Astrocyte of the spinal cord (primary cell): ENCODE measurements around the gene TNFAIP8L1.

Experiments
- DNase-seq: peaks from one replicate; pipeline ENCODE4 v3.0.0; 2011; ENCODE audit warnings: low read depth, low spot score
- H3K4me3 ChIP-seq: 2 replicates; pipeline ENCODE4 v1.5.1; 2011; ENCODE audit warnings: low read depth, mild to moderate bottlenecking, low read length, moderate library complexity
- in situ Hi-C: cut with HindIII; loops from 2 replicates; pipeline ENCODE4 v1.10.0; 2017; ENCODE audit warnings: low sequenced_read_pairs
- TF ChIP-seq, protein P1 (sequence below): IDR thresholded peaks from 2 replicates; pipeline ENCODE4 v1.5.1; 2012; ENCODE audit warnings: low read depth, mild to moderate bottlenecking, low read length, inconsistent platforms

Gene TNFAIP8L1

GRCh38 chr19:4622695-4623421 lies 16.5 kb upstream of the TNFAIP8L1 start:
- H3K4me3 ChIP-seq = no peak overlapping the region
- no peak for DNase-seq
- TF ChIP-seq, protein P1, sequence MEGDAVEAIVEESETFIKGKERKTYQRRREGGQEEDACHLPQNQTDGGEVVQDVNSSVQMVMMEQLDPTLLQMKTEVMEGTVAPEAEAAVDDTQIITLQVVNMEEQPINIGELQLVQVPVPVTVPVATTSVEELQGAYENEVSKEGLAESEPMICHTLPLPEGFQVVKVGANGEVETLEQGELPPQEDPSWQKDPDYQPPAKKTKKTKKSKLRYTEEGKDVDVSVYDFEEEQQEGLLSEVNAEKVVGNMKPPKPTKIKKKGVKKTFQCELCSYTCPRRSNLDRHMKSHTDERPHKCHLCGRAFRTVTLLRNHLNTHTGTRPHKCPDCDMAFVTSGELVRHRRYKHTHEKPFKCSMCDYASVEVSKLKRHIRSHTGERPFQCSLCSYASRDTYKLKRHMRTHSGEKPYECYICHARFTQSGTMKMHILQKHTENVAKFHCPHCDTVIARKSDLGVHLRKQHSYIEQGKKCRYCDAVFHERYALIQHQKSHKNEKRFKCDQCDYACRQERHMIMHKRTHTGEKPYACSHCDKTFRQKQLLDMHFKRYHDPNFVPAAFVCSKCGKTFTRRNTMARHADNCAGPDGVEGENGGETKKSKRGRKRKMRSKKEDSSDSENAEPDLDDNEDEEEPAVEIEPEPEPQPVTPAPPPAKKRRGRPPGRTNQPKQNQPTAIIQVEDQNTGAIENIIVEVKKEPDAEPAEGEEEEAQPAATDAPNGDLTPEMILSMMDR = no peak
- in situ Hi-C loops = no loop called here

DNA sequence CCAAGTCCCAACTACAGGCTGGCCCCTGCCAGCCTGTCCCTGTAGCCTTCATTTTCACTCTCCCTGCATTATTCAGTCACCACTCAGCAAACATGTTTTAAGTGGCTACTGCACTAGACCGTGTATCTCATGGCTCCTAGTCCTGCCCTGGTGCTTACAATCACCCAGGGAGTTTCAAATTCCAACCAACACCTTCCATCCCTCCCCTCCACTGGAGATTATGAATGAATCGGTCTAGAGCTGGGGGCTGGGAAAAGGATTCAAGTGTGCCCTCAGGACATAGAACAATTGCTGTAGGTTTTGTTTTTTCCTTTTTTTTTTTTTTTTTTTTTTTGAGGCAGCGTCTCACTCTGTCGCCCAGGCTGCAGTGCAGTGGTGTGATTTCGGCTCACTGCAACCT lies 15.0 kb upstream of the TNFAIP8L1 start:
- no peak overlapping the region for H3K4me3 ChIP-seq
- TF ChIP-seq, protein P1 = no peak
- in situ Hi-C loops = no loop called here
- DNase-seq = no peak

DNA sequence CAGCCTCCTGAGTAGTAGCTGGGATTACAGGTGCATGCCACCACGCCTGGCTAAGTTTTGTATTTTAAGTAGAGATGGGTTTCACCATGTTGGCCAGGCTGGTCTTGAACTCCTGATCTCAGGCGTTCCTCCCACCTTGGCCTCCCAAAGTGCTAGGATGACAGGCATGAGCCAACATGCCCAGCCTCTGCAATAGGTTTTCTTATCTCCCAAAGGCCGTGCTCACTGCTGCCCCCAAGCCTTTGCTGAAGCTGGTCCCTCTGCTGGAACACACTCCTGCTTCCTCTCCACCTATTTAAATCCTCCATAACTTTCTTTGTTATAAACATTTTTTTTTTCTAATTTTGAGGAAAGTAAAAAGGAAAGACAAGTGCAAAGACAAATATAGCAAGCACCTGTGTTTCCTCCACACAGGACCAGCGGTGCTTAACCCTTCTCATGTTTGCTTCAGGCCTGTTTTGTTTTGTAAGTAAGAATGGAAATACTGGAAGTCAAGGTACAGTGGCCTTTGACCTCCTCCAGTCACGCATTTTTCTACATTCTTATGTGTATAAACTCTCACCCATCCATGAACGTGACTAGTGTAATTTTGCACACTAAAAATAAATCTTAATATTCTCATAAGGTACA lies 14.5 kb upstream of the TNFAIP8L1 start:
- no peak for DNase-seq
- no peak overlapping the region for H3K4me3 ChIP-seq
- TF ChIP-seq, protein P1 = peak; percentile 49
- in situ Hi-C loops = no loop called here

- TF ChIP-seq, protein P1 = peak; percentile 94
- in situ Hi-C loops = no loop called here
- peak; percentile 78 for DNase-seq
Measured at GRCh38 chr19:4633140-4633967, 6.0 kb upstream of the TNFAIP8L1 start.

DNA sequence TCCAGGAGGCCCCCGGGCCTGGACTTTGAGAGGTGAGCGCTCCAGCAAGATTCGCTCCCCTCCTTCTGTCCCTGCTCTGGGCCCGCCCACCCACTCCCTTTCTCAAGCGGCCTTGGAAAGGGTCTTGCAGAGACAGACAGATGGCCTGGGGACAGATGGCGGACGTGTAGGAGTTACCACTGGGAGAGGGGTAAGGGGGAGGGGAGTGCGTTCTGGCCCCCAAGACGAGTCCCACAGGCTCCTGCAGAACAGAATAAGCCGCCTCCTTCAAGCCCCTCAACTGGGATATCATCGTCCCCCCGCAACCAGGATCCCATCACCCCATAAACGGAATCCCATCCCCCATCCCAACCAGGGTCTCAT lies 3.6 kb upstream of the TNFAIP8L1 start:
- in situ Hi-C loops = no loop called here
- DNase-seq = no peak
- H3K4me3 ChIP-seq = peak overlapping the region; percentile 39
- TF ChIP-seq, protein P1 = no peak

More at GRCh38 chr19:4633140-4633967, 6.0 kb upstream of the TNFAIP8L1 start:
- H3K4me3 ChIP-seq = no peak overlapping the region

GRCh38 chr19:4636151-4636717 lies 3.1 kb upstream of the TNFAIP8L1 start:
- H3K4me3 ChIP-seq = peak overlapping the region; percentile 39
- TF ChIP-seq, protein P1 = peak; percentile 87
- in situ Hi-C loops = no loop called here
- DNase-seq = peak; percentile 42
